Measurements from ENCODE around the gene NLRP1.

GRCh38 chr17:5502552-5502951 is 81.8 kb downstream of the NLRP1 start:
- TF ChIP-seq, protein P1, sequence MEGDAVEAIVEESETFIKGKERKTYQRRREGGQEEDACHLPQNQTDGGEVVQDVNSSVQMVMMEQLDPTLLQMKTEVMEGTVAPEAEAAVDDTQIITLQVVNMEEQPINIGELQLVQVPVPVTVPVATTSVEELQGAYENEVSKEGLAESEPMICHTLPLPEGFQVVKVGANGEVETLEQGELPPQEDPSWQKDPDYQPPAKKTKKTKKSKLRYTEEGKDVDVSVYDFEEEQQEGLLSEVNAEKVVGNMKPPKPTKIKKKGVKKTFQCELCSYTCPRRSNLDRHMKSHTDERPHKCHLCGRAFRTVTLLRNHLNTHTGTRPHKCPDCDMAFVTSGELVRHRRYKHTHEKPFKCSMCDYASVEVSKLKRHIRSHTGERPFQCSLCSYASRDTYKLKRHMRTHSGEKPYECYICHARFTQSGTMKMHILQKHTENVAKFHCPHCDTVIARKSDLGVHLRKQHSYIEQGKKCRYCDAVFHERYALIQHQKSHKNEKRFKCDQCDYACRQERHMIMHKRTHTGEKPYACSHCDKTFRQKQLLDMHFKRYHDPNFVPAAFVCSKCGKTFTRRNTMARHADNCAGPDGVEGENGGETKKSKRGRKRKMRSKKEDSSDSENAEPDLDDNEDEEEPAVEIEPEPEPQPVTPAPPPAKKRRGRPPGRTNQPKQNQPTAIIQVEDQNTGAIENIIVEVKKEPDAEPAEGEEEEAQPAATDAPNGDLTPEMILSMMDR (IDR thresholded peaks at IDR 0.05; ENCODE audit: low read depth, low read length) = no peak
- TF ChIP-seq POLR2A (IDR thresholded peaks at IDR 0.05; ENCODE audit: extremely low read depth, insufficient read length) (no peak), MAX (IDR thresholded peaks at IDR 0.05; ENCODE audit: low read depth, low read length) (no peak), MYC (IDR thresholded peaks at IDR 0.05; ENCODE audit: low read depth, low read length) (no peak)

All from NB4 (cell line).